NCI-H748 (cell line): ENCODE results near the gene INTS1.

Experiments
- DNase-seq: peaks from one replicate; lab custom pipeline; 2025; ENCODE audit not compliant: unreplicated experiment; lab: John Stamatoyannopoulos, UW

Gene INTS1

DNA sequence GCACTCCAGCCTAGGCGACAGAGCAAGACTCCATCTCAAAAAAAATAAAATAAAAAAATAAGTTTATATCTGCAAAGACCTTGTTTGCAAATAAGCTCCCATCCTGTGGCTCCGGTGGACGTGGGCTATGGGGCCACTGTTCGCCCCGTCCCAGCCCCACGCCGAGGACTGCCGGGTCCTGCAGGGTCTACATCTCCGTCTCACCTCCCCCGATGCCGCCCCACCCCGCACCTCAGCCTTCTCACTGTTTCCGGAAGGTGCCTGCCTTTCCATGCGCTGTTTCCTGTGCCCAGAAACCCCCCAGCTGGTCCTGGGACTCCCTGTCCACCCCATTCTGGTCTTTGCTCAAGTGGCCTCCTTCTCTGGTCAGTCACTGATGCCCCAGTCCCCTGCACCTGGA is 5.0 kb upstream of the INTS1 start:
- no peak for DNase-seq

DNA sequence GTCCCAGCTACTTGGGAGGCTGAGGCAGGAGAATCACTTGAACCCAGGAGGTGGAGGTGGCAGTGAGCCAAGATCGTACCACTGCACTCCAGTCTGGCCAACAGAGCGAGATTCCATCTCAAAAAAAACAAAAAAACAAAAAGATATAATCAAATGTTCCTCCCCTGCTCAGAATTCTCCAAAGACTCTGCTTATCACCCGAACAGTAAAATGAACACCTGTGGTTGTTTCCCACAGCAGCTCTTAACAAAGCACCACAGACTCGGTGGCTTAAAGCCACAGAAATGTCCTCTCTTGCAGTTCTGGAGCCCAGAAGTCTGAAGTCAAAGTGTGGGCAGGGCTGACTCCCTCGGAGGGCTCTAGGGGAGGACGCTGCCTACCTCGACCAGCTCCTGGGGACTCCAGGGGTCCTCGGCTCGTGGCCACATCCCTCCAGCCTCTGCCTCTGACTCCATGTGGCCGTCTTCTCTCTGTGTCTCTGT is 4.1 kb upstream of the INTS1 start:
- DNase-seq: no peak

DNA sequence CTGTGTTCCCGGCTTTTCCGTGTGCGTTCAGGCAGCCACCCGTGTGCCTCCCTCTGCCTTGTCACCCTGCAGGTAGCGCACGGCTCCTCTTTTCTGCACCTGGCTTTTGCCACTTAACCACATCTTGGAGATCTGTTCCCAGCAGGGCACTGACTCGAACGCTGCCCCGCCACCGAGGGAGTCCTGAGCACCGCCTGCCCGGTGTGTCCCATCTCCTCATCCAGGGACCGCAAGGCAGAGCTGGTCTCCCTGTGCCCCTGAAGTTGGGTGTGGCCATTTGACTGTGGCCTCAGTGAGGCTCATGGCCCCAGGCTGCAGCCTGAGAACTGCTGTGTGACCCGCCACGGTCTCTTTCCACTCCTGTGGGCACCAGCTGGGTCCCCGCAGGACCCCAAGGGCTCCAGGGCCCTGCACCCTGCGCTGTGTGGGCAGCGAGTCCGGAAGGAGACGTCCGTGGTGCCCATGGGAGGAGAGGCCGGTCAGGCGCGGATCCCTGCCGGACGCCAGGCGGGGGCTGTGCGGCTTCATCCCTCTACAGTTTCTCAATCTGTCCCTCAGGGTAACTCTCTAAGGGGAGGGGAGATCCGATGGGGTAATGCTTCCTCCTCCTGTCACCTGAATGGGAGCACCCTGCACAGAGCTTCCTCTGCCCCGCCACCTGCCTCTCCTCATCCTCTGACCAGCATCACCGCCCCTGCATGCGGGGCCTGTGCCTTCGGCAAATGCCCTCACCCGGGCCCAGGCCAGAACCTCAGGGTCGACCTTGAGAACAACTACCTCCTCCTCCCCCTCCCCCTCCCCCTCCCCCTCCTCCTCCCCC is 1.8 kb upstream of the INTS1 start:
- DNase-seq: no peak

- no peak for DNase-seq
Measured at GRCh38 chr7:1503390-1503789, 799 bp downstream of the INTS1 start.

GRCh38 chr7:1502845-1503244 is 1.3 kb downstream of the INTS1 start:
- DNase-seq: no peak

- no peak for DNase-seq
Measured at GRCh38 chr7:1501487-1502270, 2.5 kb downstream of the INTS1 start.

- DNase-seq: no peak
Measured at GRCh38 chr7:1500064-1500807, 4.0 kb downstream of the INTS1 start.

DNA sequence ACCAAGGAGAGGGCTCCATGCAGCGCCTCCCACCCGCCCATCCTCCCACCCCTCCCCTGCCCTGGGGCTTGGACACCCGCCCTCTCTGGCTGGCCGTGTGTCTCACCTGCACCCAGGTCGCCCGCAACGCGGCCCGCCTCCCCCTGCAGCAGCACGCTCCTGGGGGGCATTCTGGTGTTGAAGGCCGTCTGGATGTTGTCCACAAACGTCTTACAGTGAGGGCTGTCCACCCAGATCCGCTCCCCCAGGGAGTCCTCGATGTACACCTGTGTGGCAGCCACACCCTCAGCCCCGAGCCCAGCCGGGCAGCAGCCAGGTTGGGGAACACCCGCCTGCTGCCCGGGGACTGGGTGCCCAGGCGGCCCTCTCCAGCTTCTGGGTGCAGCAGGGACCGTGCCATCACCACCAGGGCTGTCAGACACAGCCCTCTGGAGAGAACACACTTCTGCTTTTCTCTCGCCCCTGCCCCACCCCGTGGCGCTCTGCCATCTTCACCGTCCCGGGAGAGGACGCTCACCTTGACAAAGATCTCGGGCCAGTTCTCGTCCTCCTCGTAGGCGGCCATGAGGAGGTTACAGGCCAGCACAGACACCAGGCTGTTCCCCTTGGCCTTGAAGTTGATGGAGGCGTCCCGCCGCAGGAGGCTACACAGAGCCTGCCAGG is 4.7 kb downstream of the INTS1 start:
- no peak for DNase-seq

- DNase-seq: no peak
Measured at GRCh38 chr7:1498370-1499305, 5.6 kb downstream of the INTS1 start.

DNA sequence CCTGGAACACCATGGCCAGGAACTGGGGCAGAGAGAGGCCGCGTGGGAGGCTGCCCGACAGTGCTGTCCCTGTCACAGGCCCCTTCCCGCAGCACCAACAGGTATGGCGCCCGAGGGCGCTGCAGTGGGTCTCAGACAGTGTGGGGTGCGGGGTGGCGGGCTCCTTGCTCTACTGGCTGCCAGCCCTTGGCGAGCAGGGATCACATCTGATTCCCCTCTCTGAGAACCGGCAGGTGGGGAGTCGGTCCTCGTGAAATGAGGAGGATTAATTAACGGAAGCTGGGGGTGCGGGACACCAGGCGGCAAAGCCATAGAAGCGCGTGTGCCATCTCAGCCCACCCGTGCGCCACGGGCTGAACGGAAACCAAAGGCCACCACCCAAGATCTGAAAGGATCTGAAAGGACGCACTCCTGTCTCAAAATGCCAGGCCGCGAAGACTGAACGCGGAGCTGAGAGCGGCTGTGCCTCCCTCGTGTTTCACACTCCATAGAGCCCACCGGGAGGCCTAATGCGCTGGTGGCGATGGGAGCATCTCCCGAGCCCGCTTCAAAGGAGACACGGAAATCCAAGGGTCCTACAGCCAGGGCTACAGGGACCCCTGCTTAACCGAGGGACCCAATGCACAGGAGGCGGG is 6.8 kb downstream of the INTS1 start:
- DNase-seq: no peak

- no peak for DNase-seq
Measured at GRCh38 chr7:1496531-1497292, 7.5 kb downstream of the INTS1 start.

- DNase-seq: no peak
Measured at GRCh38 chr7:1495564-1496242, 8.5 kb downstream of the INTS1 start.

GRCh38 chr7:1494866-1495563 is 9.2 kb downstream of the INTS1 start:
- DNase-seq: no peak

DNA sequence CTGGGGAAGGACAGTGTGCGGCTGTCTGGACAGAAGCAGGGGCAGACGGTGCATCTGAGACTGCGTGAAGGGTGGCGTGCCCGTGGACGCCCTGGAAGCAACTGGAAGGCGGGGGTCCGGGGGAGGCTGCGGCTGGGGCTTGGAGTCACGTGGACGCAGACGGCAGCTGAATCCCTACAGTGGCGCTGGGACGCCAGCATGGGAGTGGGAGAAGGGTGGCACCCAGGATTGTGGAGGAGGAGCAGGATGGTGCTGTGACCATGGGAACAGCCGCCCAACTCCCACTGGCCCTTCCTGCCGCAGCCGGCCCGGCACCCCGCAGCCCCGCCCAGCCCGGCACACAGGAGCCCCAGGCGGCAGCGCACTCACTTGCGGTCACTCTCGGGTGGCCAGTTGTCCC is 9.7 kb downstream of the INTS1 start:
- DNase-seq: no peak

GRCh38 chr7:1493571-1493970 is 10.6 kb downstream of the INTS1 start:
- DNase-seq: no peak

GRCh38 chr7:1493129-1493528 is 11.1 kb downstream of the INTS1 start:
- DNase-seq: no peak

- DNase-seq: no peak
Measured at GRCh38 chr7:1492640-1493039, 11.5 kb downstream of the INTS1 start.

- no peak for DNase-seq
Measured at GRCh38 chr7:1492221-1492620, 12.0 kb downstream of the INTS1 start.
